Activated CD4-positive, alpha-beta T cell treated with anti-CD3 and anti-CD28 coated beads for 36 hours (primary cell): ENCODE results near the gene PKD2. TPM values are rescaled to one million over a fixed set of nuclear protein-coding genes. Genes with fewer than 3 reads are reported as not detected.
"Not testable (repeated sequence)": the region's sequence is repeated elsewhere in the genome, so short reads cannot be mapped to it uniquely, and the experiment has no call there.

ENCODE experiments used
- ATAC-seq: fragments of 200-7000 bp; cut with Tn5 transposase; one replicate; pipeline ENCODE4 v1.10.0; 2021; ENCODE audit warnings: mild to moderate bottlenecking, moderate library complexity
- CTCF ChIA-PET: fragments of 350-600 bp; sonication (Branson Sonifier 250); formaldehyde crosslinking; loops from one replicate; lab custom pipeline; 2021; ENCODE audit warnings: antibody characterized with exemption; lab: Charles Lee
- POLR2A ChIA-PET: fragments of 350-600 bp; sonication (Branson Sonifier 250); formaldehyde crosslinking; loops from one replicate; lab custom pipeline; 2021; ENCODE audit warnings: antibody characterized with exemption, inconsistent platforms; lab: Charles Lee
- DNase-seq: peaks from one replicate; pipeline ENCODE4 v3.0.0-alpha.2; 2020
- H3K27ac Mint-ChIP-seq: one replicate; pipeline ENCODE4 v1.8.0; 2021; ENCODE audit warnings: mixed read lengths
- H3K27me3 Mint-ChIP-seq: one replicate; pipeline ENCODE4 v1.8.0; 2021; ENCODE audit warnings: mixed read lengths
- H3K36me3 Mint-ChIP-seq: one replicate; pipeline ENCODE4 v1.8.0; 2021; ENCODE audit warnings: low read depth, mixed read lengths
- H3K4me1 Mint-ChIP-seq: one replicate; pipeline ENCODE4 v1.8.0; 2021; ENCODE audit warnings: mixed read lengths
- H3K4me3 Mint-ChIP-seq: one replicate; pipeline ENCODE4 v1.8.0; 2021; ENCODE audit warnings: mild to moderate bottlenecking, moderate library complexity, mixed read lengths
- H3K9me3 Mint-ChIP-seq: one replicate; pipeline ENCODE4 v1.8.0; 2021; ENCODE audit warnings: low read depth, mixed read lengths
- intact Hi-C, 2 experiments: fragments of 100-400 bp; cut with DNase I in 1 of 2; cut with micrococcal nuclease in 1 of 2; formaldehyde crosslinking; loops; one replicate each; pipeline versions ENCODE4 v1.14.2 to v1.15.1; 2022 to 2024; cut with DNase I, micrococcal nuclease
- total RNA-seq, 2 experiments: library from RNA; stranded (reverse); gene quantifications; one replicate each; pipeline ENCODE4 v1.2.3, GENCODE V29; 2021

The PKD2 gene
- total RNA-seq, 2 experiments from 2014 or later: 4.1 to 5.0 TPM

- H3K36me3 Mint-ChIP-seq: no peaks in the 10 kb centered on the region
- H3K27me3 Mint-ChIP-seq: peaks cover 5% of the 10 kb centered on the region
- DNase-seq (no peak), ATAC-seq (no peak)
- H3K9me3 Mint-ChIP-seq: no peaks in the 10 kb centered on the region
- intact Hi-C loops: loop anchor here in 1 of 2 experiments (5.0 kb wide), 3 partner anchors 582 to 1102 kb away; partner anchors contain the start of genes HERC3, NUDT9 and TIGD2
- POLR2A ChIA-PET: no interaction called here
- H3K4me1 Mint-ChIP-seq: peaks cover 39% of the 10 kb centered on the region
- no peak overlapping the region for H3K4me3 Mint-ChIP-seq
- CTCF ChIA-PET: interaction anchor here (0.6 to 1.3 kb wide), 8 partner anchors 11 to 391 kb away, joined by 3 to 5 read pairs (median 4); no protein-coding TSS in a partner anchor
- no peak overlapping the region for H3K27ac Mint-ChIP-seq
Measured at GRCh38 chr4:88009871-88010270, 2.4 kb downstream of the PKD2 start.

- H3K4me1 Mint-ChIP-seq: peaks cover 39% of the 10 kb centered on the region
- ChIA-PET CTCF (interaction anchor here (0.8 to 1.3 kb wide), 5 partner anchors 11 to 392 kb away, joined by 3 to 5 read pairs (median 4); no protein-coding TSS in a partner anchor), POLR2A (no interaction called here)
- no peaks in the 10 kb centered on the region for H3K36me3 Mint-ChIP-seq
- DNase-seq (no peak), ATAC-seq (no peak)
- H3K27me3 Mint-ChIP-seq: peaks cover 5% of the 10 kb centered on the region
- peak overlapping the region; percentile 27 for H3K27ac Mint-ChIP-seq
- H3K9me3 Mint-ChIP-seq: no peaks in the 10 kb centered on the region
- intact Hi-C loops: no loop called here
- H3K4me3 Mint-ChIP-seq: no peak overlapping the region
Measured at GRCh38 chr4:88010966-88011365, 3.5 kb downstream of the PKD2 start.

GRCh38 chr4:88012647-88013046 is 5.2 kb downstream of the PKD2 start:
- Mint-ChIP-seq H3K4me3 (no peak overlapping the region), H3K9me3 (no peaks in the 10 kb centered on the region), H3K27me3 (no peaks in the 10 kb centered on the region), H3K36me3 (no peaks in the 10 kb centered on the region), H3K27ac (no peak overlapping the region), H3K4me1 (peaks cover 36% of the 10 kb centered on the region)
- ATAC-seq (no peak), DNase-seq (no peak)
- CTCF ChIA-PET: interaction anchor here (0.7 kb wide), 1 partner anchor 227 kb away, joined by 4 read pairs; no protein-coding TSS in a partner anchor
- POLR2A ChIA-PET: no interaction called here
- intact Hi-C loops: no loop called here

GRCh38 chr4:88014386-88014905 is 7.0 kb downstream of the PKD2 start:
- ATAC-seq (no peak), DNase-seq (no peak)
- peaks cover 27% of the 10 kb centered on the region for H3K4me1 Mint-ChIP-seq
- intact Hi-C loops: no loop called here
- ChIA-PET CTCF (interaction anchor here (0.7 kb wide), 1 partner anchor 21 kb away, joined by 3 read pairs; no protein-coding TSS in a partner anchor), POLR2A (interaction anchor here (0.5 kb wide), 1 partner anchor 56 kb away, joined by 3 read pairs; no protein-coding TSS in a partner anchor)
- H3K27me3 Mint-ChIP-seq: no peaks in the 10 kb centered on the region
- H3K4me3 Mint-ChIP-seq: no peak overlapping the region
- no peaks in the 10 kb centered on the region for H3K36me3 Mint-ChIP-seq
- H3K9me3 Mint-ChIP-seq: no peaks in the 10 kb centered on the region
- no peak overlapping the region for H3K27ac Mint-ChIP-seq

GRCh38 chr4:88015659-88016295 is 8.3 kb downstream of the PKD2 start:
- ChIA-PET CTCF (interaction anchor here (1.2 kb wide), 1 partner anchor 17 kb away, joined by 3 read pairs; no protein-coding TSS in a partner anchor), POLR2A (no interaction called here)
- Mint-ChIP-seq H3K4me1 (peaks cover 21% of the 10 kb centered on the region), H3K27me3 (no peaks in the 10 kb centered on the region), H3K27ac (no peak overlapping the region), H3K4me3 (no peak overlapping the region), H3K9me3 (no peaks in the 10 kb centered on the region), H3K36me3 (no peaks in the 10 kb centered on the region)
- intact Hi-C loops: no loop called here
- DNase-seq (no peak), ATAC-seq (no peak)

- ATAC-seq (no peak), DNase-seq (no peak)
- Mint-ChIP-seq H3K36me3 (peaks cover 7% of the 10 kb centered on the region), H3K4me1 (peaks cover 5% of the 10 kb centered on the region), H3K9me3 (no peaks in the 10 kb centered on the region), H3K27ac (no peak overlapping the region), H3K4me3 (no peak overlapping the region), H3K27me3 (no peaks in the 10 kb centered on the region)
- ChIA-PET POLR2A (no interaction called here), CTCF (interaction anchor here (1.5 kb wide), 1 partner anchor 165 kb away, joined by 3 read pairs; no protein-coding TSS in a partner anchor)
- intact Hi-C loops: no loop called here
Measured at GRCh38 chr4:88017516-88018297, 10.3 kb downstream of the PKD2 start.

- intact Hi-C loops: no loop called here
- H3K4me3 Mint-ChIP-seq: no peak overlapping the region
- peaks cover 7% of the 10 kb centered on the region for H3K36me3 Mint-ChIP-seq
- ATAC-seq (no peak), DNase-seq (no peak)
- no peak overlapping the region for H3K27ac Mint-ChIP-seq
- H3K27me3 Mint-ChIP-seq: no peaks in the 10 kb centered on the region
- no peaks in the 10 kb centered on the region for H3K9me3 Mint-ChIP-seq
- H3K4me1 Mint-ChIP-seq: no peaks in the 10 kb centered on the region
- CTCF ChIA-PET: interaction anchor here (0.6 kb wide), 1 partner anchor 15 kb away, joined by 3 read pairs; no protein-coding TSS in a partner anchor
- POLR2A ChIA-PET: no interaction called here
Measured at GRCh38 chr4:88018466-88018865, 11.0 kb downstream of the PKD2 start.

- CTCF ChIA-PET: interaction anchor here (0.6 to 1.4 kb wide), 5 partner anchors 10 to 190 kb away, joined by 3 to 5 read pairs (median 3); no protein-coding TSS in a partner anchor
- no peak overlapping the region for H3K27ac Mint-ChIP-seq
- H3K4me3 Mint-ChIP-seq: no peak overlapping the region
- peaks cover 23% of the 10 kb centered on the region for H3K36me3 Mint-ChIP-seq
- POLR2A ChIA-PET: no interaction called here
- H3K27me3 Mint-ChIP-seq: no peaks in the 10 kb centered on the region
- peaks cover 6% of the 10 kb centered on the region for H3K9me3 Mint-ChIP-seq
- DNase-seq: no peak
- intact Hi-C loops: no loop called here
- no peak for ATAC-seq
- no peaks in the 10 kb centered on the region for H3K4me1 Mint-ChIP-seq
Measured at GRCh38 chr4:88021824-88022223, 14.4 kb downstream of the PKD2 start.

- ATAC-seq: no peak
- Mint-ChIP-seq H3K9me3 (peaks cover 6% of the 10 kb centered on the region), H3K27ac (no peak overlapping the region), H3K36me3 (peaks cover 24% of the 10 kb centered on the region), H3K4me1 (peaks cover 3% of the 10 kb centered on the region), H3K4me3 (no peak overlapping the region), H3K27me3 (no peaks in the 10 kb centered on the region)
- intact Hi-C loops: no loop called here
- ChIA-PET POLR2A (no interaction called here), CTCF (interaction anchor here (0.6 to 1.4 kb wide), 4 partner anchors 9 to 190 kb away, joined by 3 to 5 read pairs (median 4); no protein-coding TSS in a partner anchor)
- DNase-seq: no peak
Measured at GRCh38 chr4:88022289-88022688, 14.9 kb downstream of the PKD2 start.

GRCh38 chr4:88025868-88026661 is 18.6 kb downstream of the PKD2 start:
- POLR2A ChIA-PET, ATAC-seq, DNase-seq, H3K27me3 Mint-ChIP-seq, H3K27ac Mint-ChIP-seq, H3K4me3 Mint-ChIP-seq, intact Hi-C loops: not testable (repeated sequence)
- peaks cover 20% of the 10 kb centered on the region for H3K4me1 Mint-ChIP-seq
- H3K36me3 Mint-ChIP-seq: peaks cover 41% of the 10 kb centered on the region
- H3K9me3 Mint-ChIP-seq: peaks cover 14% of the 10 kb centered on the region
- CTCF ChIA-PET: interaction anchor here (0.6 to 0.8 kb wide), 2 partner anchors 58 to 184 kb away, joined by 3 read pairs; no protein-coding TSS in a partner anchor
